Activated CD4-positive, CD25-positive, alpha-beta regulatory T cell treated with anti-CD3 and anti-CD28 coated beads, Interleukin-2, amount 50 U/mL, for 24 hours (primary cell): ENCODE measurements around the gene MYH7.

Experiments
- ATAC-seq, 2 donors: fragments of 150-1000 bp; cut with Tn5 transposase; one replicate each; pipeline ENCODE4 v1.10.0; 2021; ENCODE audit warnings: mild to moderate bottlenecking in 1 of 2, moderate library complexity in 1 of 2

MYH7 gene

GRCh38 chr14:23365732-23366425 lies 69.6 kb downstream of the MYH7 start:
- no peak for ATAC-seq

- ATAC-seq = no peak
These were observed 70.3 kb downstream of the MYH7 start, which contains the start of gene EFS for GRCh38 chr14:23365036-23365731. Gene EFS (minus strand): TSS chr14:23365172. CDS start chr14:23365025, 147 bp downstream.

- no peak for ATAC-seq
These were observed 71.1 kb downstream of the MYH7 start for GRCh38 chr14:23364164-23365035.
